Measurements from ENCODE around the gene RFX3.

Gene RFX3

DNA sequence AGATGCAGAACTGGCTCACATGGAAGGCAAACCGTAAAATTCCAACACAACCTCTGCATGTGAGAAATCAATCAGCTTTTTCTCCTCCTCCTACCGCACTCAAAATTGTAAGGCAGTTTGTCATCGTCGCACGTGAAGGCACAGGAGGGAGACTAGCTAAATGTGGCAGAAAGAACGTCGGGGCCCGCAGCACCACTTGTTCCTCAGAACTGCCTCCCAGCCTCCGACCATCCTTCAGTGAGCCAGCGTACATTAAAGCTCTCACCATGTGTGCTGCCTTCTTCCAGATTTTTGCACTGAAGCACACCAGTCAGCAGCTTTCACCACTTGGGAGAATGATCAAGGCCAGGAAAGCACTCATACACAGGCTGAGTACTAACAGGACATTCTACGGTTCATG, 105.9 kb downstream of the RFX3 start:
- H3K27me3 Mint-ChIP-seq = no peaks in the 10 kb centered on the region
- no peaks in the 10 kb centered on the region for H3K4me1 Mint-ChIP-seq (ENCODE audit: low read depth)
- no peaks in the 10 kb centered on the region for H3K36me3 Mint-ChIP-seq (ENCODE audit: low read depth)
- intact Hi-C loops (cut with micrococcal nuclease) = no loop called here
- no peak overlapping the region for H3K4me3 Mint-ChIP-seq
- no peak overlapping the region for H3K27ac Mint-ChIP-seq
- no peaks in the 10 kb centered on the region for H3K9me3 Mint-ChIP-seq

DNA sequence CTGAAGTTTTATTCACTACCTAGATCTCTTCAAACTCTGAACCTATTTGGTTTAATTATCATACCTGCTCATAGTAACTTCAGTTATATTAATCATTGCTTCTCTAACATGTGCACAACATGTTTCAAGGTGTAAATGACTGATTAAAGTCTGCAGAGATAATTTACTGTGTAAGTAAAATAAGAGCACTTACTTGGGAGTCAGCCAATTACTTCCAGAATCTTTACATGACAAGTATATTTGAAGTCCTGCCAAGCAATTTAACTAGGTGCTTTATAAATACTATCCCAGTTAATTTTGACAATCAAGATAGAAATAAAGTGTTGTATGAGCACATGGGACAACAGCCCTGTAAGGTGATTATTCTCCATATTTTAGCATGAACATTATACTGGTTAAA, 109.9 kb downstream of the RFX3 start:
- no peaks in the 10 kb centered on the region for H3K4me1 Mint-ChIP-seq (ENCODE audit: low read depth)
- intact Hi-C loops (cut with micrococcal nuclease) = no loop called here

DNA sequence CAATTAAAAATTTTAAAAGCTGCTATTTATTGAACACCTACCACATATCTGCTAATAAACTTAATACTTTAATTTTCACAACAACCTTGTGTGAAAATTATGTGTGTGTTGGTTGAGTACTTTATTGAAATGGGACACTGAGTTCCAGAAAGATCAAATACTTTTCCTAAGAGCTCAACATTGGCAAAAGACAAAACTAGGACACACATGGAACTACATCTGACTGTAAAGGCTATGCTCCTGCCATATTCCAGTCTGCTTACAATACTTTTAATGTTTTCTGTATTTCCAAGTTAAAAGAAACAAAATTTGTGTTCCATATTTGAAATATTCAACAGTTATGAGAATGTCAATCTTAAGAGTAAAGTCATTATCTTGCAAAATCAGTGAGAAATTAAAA, 111.8 kb downstream of the RFX3 start:
- Mint-ChIP-seq H3K4me3 (no peak overlapping the region), H3K36me3 (ENCODE audit: low read depth) (no peaks in the 10 kb centered on the region), H3K27me3 (no peaks in the 10 kb centered on the region), H3K27ac (no peak overlapping the region), H3K4me1 (ENCODE audit: low read depth) (no peaks in the 10 kb centered on the region), H3K9me3 (no peaks in the 10 kb centered on the region)
- intact Hi-C loops (cut with micrococcal nuclease) = no loop called here

More for the DNA sequence above, 109.9 kb downstream of the RFX3 start:
- H3K27ac Mint-ChIP-seq = no peak overlapping the region
- H3K4me3 Mint-ChIP-seq = no peak overlapping the region
- no peaks in the 10 kb centered on the region for H3K9me3 Mint-ChIP-seq
- no peaks in the 10 kb centered on the region for H3K36me3 Mint-ChIP-seq (ENCODE audit: low read depth)
- no peaks in the 10 kb centered on the region for H3K27me3 Mint-ChIP-seq

DNA sequence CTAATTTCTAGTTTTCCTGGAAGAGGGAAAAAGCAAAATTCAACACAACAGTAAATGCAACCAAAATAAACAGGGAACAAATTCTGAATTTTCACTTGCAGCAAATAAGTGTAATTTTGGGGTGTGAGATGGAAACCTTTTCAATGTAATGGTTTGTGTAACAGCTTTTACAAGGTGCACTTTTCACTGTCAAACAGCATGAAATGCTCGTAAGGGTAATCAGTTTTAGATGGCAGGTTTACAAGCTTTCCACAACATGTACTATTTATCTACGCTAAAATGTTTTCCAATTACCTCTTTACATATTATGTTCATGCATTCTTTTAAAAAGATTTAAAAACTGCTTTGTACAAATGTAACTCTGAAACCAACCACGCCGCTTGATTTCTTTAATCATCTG, 115.3 kb downstream of the RFX3 start:
- no peak overlapping the region for H3K4me3 Mint-ChIP-seq
- H3K27me3 Mint-ChIP-seq = peaks cover 2% of the 10 kb centered on the region
- H3K9me3 Mint-ChIP-seq = no peaks in the 10 kb centered on the region
- no peak overlapping the region for H3K27ac Mint-ChIP-seq
- no peaks in the 10 kb centered on the region for H3K36me3 Mint-ChIP-seq (ENCODE audit: low read depth)
- intact Hi-C loops (cut with micrococcal nuclease) = no loop called here
- H3K4me1 Mint-ChIP-seq (ENCODE audit: low read depth) = no peaks in the 10 kb centered on the region

DNA sequence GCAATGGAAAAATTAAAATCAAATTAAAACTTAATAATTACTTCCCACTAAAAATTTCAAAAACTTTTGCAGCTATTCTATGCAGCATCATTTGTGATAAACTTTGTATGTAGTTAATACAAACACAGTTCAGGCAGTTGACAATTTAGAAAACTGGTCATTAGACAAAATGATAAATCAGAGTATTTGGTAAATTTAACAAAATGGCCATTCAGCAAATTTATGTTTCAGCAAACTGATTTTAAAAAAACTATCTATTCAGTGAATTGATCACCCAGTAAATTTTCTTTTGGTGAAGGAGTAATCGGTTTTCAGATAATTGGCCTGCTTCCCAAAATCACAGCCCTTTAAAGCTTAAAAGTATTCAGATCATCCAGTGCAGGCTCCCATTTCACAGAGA, 116.3 kb downstream of the RFX3 start:
- Mint-ChIP-seq H3K27me3 (peaks cover 2% of the 10 kb centered on the region), H3K9me3 (no peaks in the 10 kb centered on the region), H3K27ac (no peak overlapping the region), H3K36me3 (ENCODE audit: low read depth) (no peaks in the 10 kb centered on the region), H3K4me3 (no peak overlapping the region), H3K4me1 (ENCODE audit: low read depth) (no peaks in the 10 kb centered on the region)
- intact Hi-C loops (cut with micrococcal nuclease) = no loop called here

DNA sequence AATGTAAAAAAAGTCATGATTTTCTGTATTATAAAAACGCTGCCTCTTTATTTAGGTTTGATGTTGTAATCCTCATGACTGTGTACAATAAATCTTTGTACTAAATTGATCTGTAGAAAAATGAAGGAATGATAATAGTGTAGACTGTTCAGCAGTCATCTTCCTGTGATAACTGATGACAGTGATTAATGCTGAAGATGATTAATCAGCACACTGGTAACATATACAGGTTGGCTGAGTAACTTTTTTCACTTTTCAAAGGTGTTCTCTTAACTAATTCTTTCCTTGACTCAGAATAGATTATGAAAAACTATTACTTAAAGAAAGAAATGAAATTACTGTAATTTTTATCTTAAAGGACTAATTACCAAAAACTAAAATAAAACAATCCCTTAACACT, 122.5 kb downstream of the RFX3 start:
- Mint-ChIP-seq H3K27me3 (peaks cover 2% of the 10 kb centered on the region), H3K4me1 (ENCODE audit: low read depth) (peaks cover 3% of the 10 kb centered on the region), H3K9me3 (no peaks in the 10 kb centered on the region), H3K4me3 (no peak overlapping the region), H3K27ac (no peak overlapping the region), H3K36me3 (ENCODE audit: low read depth) (no peaks in the 10 kb centered on the region)
- intact Hi-C loops (cut with micrococcal nuclease) = no loop called here

DNA sequence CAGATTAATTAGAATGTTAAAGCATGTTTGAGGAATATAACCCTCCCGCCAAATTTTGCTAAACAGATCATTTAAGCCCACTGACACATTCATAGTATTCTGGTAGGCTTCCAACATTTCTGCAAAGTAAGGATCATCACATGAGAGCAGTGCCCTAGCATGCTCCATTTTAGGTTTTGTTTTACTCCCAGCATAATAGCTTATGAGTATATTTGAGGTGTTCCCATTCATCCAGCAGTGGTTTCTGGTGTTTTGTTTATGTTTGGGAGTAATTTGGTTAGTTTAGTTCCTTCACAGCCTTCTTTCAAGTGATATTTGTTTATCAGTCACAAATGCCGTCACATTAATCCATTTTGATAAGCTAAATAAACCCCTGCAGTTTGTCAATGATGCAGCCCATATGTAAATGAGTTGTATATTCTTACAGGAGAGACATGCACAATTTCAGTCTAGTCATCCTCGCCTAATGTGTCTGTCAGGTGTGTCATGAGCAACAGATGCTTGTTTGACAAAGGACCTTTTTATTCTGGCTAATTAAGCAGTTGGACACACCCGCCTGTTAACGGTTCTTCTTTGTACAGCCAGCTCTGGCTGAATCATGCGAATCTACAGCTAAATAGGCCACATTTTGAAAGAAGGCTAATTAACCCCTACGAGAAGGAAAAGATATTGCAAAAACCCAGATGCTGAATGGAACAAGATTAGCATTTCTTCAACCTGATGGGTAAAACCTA, 124.4 kb downstream of the RFX3 start:
- H3K27ac Mint-ChIP-seq = no peak overlapping the region
- H3K4me1 Mint-ChIP-seq (ENCODE audit: low read depth) = peaks cover 14% of the 10 kb centered on the region
- H3K27me3 Mint-ChIP-seq = peaks cover 2% of the 10 kb centered on the region
- no peaks in the 10 kb centered on the region for H3K9me3 Mint-ChIP-seq
- no peaks in the 10 kb centered on the region for H3K36me3 Mint-ChIP-seq (ENCODE audit: low read depth)
- H3K4me3 Mint-ChIP-seq = no peak overlapping the region
- intact Hi-C loops (cut with micrococcal nuclease) = no loop called here

DNA sequence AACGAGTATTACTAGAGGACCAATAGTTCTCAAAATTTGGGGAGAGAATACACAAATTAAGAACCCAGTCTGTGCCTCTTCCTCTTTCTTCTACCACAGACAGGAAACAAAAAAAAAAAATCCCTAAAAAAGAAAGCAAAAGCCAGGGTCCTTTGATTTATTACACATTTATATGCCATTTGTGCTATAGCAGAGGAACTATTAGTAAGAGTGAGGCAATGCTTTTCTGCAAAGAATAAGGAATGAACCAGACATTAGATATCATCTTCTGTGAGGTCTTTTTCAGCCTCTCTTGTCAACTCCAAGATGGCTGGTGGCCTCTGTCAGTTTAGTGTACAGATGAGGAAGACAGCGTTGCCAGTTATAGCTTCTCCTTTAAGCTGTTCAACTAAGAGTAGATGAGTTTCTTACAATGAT, 127.6 kb downstream of the RFX3 start:
- Mint-ChIP-seq H3K4me1 (ENCODE audit: low read depth) (peaks cover 14% of the 10 kb centered on the region), H3K4me3 (peak overlapping the region; percentile 66), H3K9me3 (no peaks in the 10 kb centered on the region), H3K27ac (peak overlapping the region; percentile 94), H3K36me3 (ENCODE audit: low read depth) (peaks cover 6% of the 10 kb centered on the region), H3K27me3 (no peaks in the 10 kb centered on the region)
- intact Hi-C loops (cut with micrococcal nuclease) = no loop called here

DNA sequence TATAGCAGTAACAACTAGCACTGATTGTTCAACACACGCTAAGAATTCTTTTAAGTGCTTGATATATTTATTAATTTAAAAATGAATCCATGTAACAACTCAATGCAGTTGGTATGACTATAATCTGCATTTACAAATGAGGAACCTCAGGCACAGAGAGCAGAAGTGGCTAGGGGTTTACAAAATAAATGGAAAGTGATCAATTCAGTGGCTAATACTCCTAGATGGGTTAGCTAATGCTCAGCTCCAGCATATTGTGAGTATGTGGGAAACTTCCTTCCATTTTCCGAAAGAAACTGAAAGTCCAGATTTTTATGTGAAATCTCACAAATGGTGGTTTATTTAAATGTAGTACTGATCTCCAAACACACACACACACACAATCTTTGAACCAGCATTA, 128.0 kb downstream of the RFX3 start:
- intact Hi-C loops (cut with micrococcal nuclease) = no loop called here
- no peaks in the 10 kb centered on the region for H3K9me3 Mint-ChIP-seq
- H3K27ac Mint-ChIP-seq = peak overlapping the region; percentile 94
- no peaks in the 10 kb centered on the region for H3K27me3 Mint-ChIP-seq
- peak overlapping the region; percentile 66 for H3K4me3 Mint-ChIP-seq
- H3K4me1 Mint-ChIP-seq (ENCODE audit: low read depth) = peaks cover 14% of the 10 kb centered on the region
- peaks cover 6% of the 10 kb centered on the region for H3K36me3 Mint-ChIP-seq (ENCODE audit: low read depth)

DNA sequence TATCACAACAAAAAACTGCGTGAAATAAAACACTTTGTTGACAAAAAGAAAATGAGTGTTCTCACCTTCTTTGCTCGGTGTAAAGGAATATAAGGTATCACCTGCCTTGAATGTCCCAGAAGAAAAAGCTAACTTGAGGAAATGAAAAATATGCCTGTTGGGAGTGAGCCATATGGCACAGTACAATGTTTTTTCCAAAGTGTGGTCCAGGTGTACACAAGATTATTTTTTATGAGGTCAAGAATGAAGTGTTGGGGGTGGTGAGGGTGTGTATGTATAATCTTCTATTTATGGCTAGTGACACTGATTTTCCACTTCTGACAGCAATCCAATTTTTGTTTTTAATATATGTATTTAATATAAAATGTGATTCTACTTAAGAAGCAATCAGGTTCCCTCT, 134.4 kb downstream of the RFX3 start:
- H3K4me3 Mint-ChIP-seq = no peak overlapping the region
- H3K27me3 Mint-ChIP-seq = no peaks in the 10 kb centered on the region
- intact Hi-C loops (cut with micrococcal nuclease) = no loop called here
- peaks cover 35% of the 10 kb centered on the region for H3K36me3 Mint-ChIP-seq (ENCODE audit: low read depth)
- peaks cover 25% of the 10 kb centered on the region for H3K9me3 Mint-ChIP-seq
- H3K4me1 Mint-ChIP-seq (ENCODE audit: low read depth) = peaks cover 8% of the 10 kb centered on the region
- H3K27ac Mint-ChIP-seq = no peak overlapping the region

DNA sequence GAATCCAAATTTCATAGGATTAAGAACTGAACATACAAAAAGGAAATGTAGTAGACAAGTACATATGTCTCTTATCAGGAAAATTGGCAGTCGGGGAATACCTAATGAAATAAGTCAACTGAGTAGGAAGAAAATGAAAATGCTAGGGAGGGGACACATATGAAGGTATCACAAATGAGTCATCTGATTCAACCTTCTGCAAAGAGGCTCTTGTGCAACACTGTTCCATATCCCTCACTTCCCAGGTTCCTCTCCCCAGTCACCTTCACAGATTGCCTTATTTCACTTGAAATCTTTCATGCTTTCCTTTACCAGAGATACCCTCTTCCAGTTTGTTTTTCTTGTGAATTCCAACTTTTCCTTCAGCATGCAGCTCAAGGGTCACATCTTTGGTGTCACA, 139.0 kb downstream of the RFX3 start:
- H3K36me3 Mint-ChIP-seq (ENCODE audit: low read depth) = peaks cover 28% of the 10 kb centered on the region

DNA sequence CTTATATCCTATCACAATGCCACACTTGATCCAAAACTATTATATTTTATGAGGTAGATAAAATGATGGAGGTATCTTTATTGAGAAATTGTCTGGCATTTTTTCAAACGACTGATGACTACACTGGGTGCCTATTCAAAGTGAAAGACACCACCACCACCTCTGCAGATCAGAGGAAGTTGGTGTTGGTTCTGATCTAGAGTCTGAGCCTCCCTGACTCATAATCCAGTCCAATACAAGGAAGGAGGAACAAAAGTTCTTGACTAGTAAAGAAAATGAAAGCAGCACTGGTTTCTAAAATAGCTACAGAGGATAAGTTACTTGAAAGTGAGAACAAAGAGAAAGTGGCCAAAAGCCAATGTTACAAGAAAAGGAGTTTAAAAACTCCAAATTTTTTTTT, 139.9 kb downstream of the RFX3 start:
- H3K9me3 Mint-ChIP-seq = peaks cover 32% of the 10 kb centered on the region
- no peak overlapping the region for H3K27ac Mint-ChIP-seq
- intact Hi-C loops (cut with micrococcal nuclease) = no loop called here
- no peaks in the 10 kb centered on the region for H3K27me3 Mint-ChIP-seq
- H3K36me3 Mint-ChIP-seq (ENCODE audit: low read depth) = peaks cover 27% of the 10 kb centered on the region
- no peak overlapping the region for H3K4me3 Mint-ChIP-seq
- peaks cover 14% of the 10 kb centered on the region for H3K4me1 Mint-ChIP-seq (ENCODE audit: low read depth)

More for the DNA sequence above, 139.0 kb downstream of the RFX3 start:
- H3K9me3 Mint-ChIP-seq = peaks cover 33% of the 10 kb centered on the region
- H3K4me3 Mint-ChIP-seq = no peak overlapping the region
- intact Hi-C loops (cut with micrococcal nuclease) = no loop called here
- H3K27ac Mint-ChIP-seq = no peak overlapping the region
- H3K4me1 Mint-ChIP-seq (ENCODE audit: low read depth) = peaks cover 14% of the 10 kb centered on the region
- H3K27me3 Mint-ChIP-seq = no peaks in the 10 kb centered on the region

DNA sequence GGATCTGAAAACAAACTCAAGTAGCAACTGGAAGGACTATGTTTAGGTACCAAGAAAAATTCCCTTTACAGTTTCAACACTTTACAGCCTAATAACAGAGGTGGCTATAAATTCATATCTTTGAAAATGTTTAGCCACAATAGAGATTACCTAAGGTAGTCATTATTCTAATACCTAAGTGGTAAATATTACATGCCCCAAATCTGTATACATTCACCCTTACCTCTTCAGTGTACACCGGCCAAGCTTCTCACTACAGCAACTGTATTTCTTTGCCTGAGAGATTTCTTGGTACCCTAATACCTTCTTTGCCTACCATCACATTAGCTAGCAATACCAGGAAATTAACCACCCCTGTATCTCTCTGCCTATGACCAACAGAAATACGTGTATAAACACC, 154.0 kb downstream of the RFX3 start:
- H3K27me3 Mint-ChIP-seq = no peaks in the 10 kb centered on the region
- no peaks in the 10 kb centered on the region for H3K9me3 Mint-ChIP-seq
- no peak overlapping the region for H3K4me3 Mint-ChIP-seq
- H3K4me1 Mint-ChIP-seq (ENCODE audit: low read depth) = peaks cover 5% of the 10 kb centered on the region
- no peak overlapping the region for H3K27ac Mint-ChIP-seq
- H3K36me3 Mint-ChIP-seq (ENCODE audit: low read depth) = no peaks in the 10 kb centered on the region
- intact Hi-C loops (cut with micrococcal nuclease) = no loop called here

DNA sequence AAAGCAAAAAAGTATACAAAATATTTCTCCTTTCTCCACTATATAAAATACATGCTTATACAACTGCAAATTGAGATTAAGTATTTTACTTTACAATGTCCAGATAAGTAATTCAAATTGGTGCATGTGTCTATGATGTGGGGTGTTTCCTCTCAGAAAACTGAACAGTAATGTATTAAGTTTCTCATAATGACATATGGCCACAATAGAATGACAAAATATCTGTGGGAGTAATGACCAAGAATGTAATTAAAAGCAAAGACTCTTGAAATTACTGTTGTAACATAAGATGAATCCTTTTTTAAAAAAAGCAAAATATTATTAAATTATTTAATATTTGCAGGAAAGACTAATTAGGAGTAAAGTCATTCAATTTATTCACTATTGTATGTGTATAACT, 155.1 kb downstream of the RFX3 start:
- Mint-ChIP-seq H3K36me3 (ENCODE audit: low read depth) (no peaks in the 10 kb centered on the region), H3K4me1 (ENCODE audit: low read depth) (peaks cover 5% of the 10 kb centered on the region), H3K4me3 (no peak overlapping the region), H3K9me3 (no peaks in the 10 kb centered on the region), H3K27me3 (no peaks in the 10 kb centered on the region), H3K27ac (no peak overlapping the region)
- intact Hi-C loops (cut with micrococcal nuclease) = no loop called here

DNA sequence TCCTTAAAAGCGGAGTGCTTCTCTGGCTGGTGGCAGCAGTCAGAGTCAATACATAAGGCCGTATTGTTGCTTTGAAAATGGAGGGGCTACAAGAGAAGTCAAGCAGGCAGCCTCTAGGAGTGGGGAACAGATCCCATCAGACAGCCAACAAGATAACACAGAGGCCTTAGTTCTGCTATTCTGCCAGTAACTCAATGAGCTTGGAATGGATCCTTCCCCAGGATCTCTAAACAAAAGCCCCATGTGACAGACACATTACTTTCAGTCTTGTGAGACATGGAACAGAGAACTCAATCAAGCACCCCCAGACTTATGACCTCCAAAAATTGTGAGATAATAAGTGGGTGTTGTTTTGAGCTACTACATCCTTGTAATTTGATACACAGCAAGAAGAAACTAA, 158.6 kb downstream of the RFX3 start:
- Mint-ChIP-seq H3K36me3 (ENCODE audit: low read depth) (no peaks in the 10 kb centered on the region), H3K9me3 (no peaks in the 10 kb centered on the region), H3K4me3 (no peak overlapping the region), H3K27ac (no peak overlapping the region), H3K27me3 (no peaks in the 10 kb centered on the region), H3K4me1 (ENCODE audit: low read depth) (no peaks in the 10 kb centered on the region)
- intact Hi-C loops (cut with micrococcal nuclease) = no loop called here

Measured in dendritic cell treated with granulocyte-macrophage colony-stimulating factor and Interleukin-4, amounts not matched to agents 40 ng/mL and 50 ng/mL, for 4 days (primary cell).